SK-N-SH (cell line): Measurements from ENCODE around the gene FANCI. TPM values are rescaled to one million over a fixed set of nuclear protein-coding genes. Genes with fewer than 3 reads are reported as not detected.

ENCODE experiments used
- CTCF ChIA-PET: fragments of 300-600, 350-600 bp; formaldehyde crosslinking; extraction: SDS; loops from one replicate; lab custom pipeline; 2021; lab: Yijun Ruan, JAX
- POLR2A ChIA-PET: fragments of 350-600 bp; sonication (Branson Sonifier 250); formaldehyde crosslinking; extraction: SDS; loops from one replicate; lab custom pipeline; 2020; ENCODE audit warnings: antibody characterized with exemption, inconsistent platforms; lab: Yijun Ruan, JAX
- DNase-seq: peaks from one replicate; pipeline ENCODE4 v3.0.0; 2012
- H2AFZ ChIP-seq: fragments of 200-600 bp; sonication (generic); 2 replicates; pipeline ENCODE4 v1.8.1; 2016; ENCODE audit warnings: antibody characterized with exemption, mild to moderate bottlenecking, low read depth
- H3F3A ChIP-seq: fragments of 200-600 bp; sonication (generic); replicated peaks from 2 replicates; pipeline ENCODE3; 2016; ENCODE audit warnings: antibody characterized with exemption, mild to moderate bottlenecking; ENCODE audit not compliant: insufficient read depth
- H3K27ac ChIP-seq, 2 experiments: fragments of 200-500 bp in 1 of 2; fragments of 200-600 bp in 1 of 2; sonication (Bioruptor generic) in 1 of 2; sonication (generic), shearing (Covaris generic) in 1 of 2; 2 replicates each; pipeline versions ENCODE4 v1.5.1 to v1.6.1; 2014 to 2016; ENCODE audit warnings: low read depth in 2 of 2, inconsistent platforms in 1 of 2, low read length in 1 of 2, mild to moderate bottlenecking in 1 of 2, mixed read lengths in 1 of 2
- H3K27me3 ChIP-seq: fragments of 200-600 bp; sonication (generic), shearing (Covaris generic); 2 replicates; pipeline ENCODE4 v1.6.1; 2016; ENCODE audit warnings: mixed run types; ENCODE audit not compliant: insufficient read depth
- H3K36me3 ChIP-seq, 2 experiments: fragments of 200-500 bp in 1 of 2; fragments of 200-600 bp in 1 of 2; sonication (Bioruptor generic) in 1 of 2; sonication (generic) in 1 of 2; replicated peaks in 1 of 2; 2 replicates each; pipeline versions ENCODE3 to v1.5.1; 2014 to 2016; ENCODE audit warnings: low read length in 1 of 2, mild to moderate bottlenecking in 1 of 2; ENCODE audit not compliant: insufficient read depth in 2 of 2, control insufficient read depth in 1 of 2
- H3K4me1 ChIP-seq, 2 experiments: fragments of 200-500 bp in 1 of 2; fragments of 200-600 bp in 1 of 2; sonication (Bioruptor generic) in 1 of 2; sonication (generic), shearing (Covaris generic) in 1 of 2; 2 replicates each; pipeline versions ENCODE4 v1.5.1 to v1.6.1; 2014 to 2016; ENCODE audit warnings: low read depth in 1 of 2, low read length in 1 of 2, mixed run types in 1 of 2; ENCODE audit not compliant: insufficient read depth in 2 of 2, control insufficient read depth in 1 of 2
- H3K4me2 ChIP-seq: fragments of 200-600 bp; sonication (generic), shearing (Covaris generic); 2 replicates; pipeline ENCODE4 v1.6.1; 2017; ENCODE audit warnings: mixed run types
- H3K4me3 ChIP-seq, 2 experiments: fragments of 200-500 bp in 1 of 2; fragments of 200-600 bp in 1 of 2; sonication (Bioruptor generic) in 1 of 2; sonication (generic), shearing (Covaris generic) in 1 of 2; 2 replicates each; pipeline versions ENCODE4 v1.5.1 to v1.8.1; 2014 to 2016; ENCODE audit warnings: low read depth in 2 of 2, inconsistent platforms in 1 of 2, low read length in 1 of 2, mild to moderate bottlenecking in 1 of 2, mixed read lengths in 1 of 2, moderate library complexity in 1 of 2
- H3K79me2 ChIP-seq: fragments of 200-600 bp; sonication (generic); 2 replicates; pipeline ENCODE4 v1.8.1; 2017; ENCODE audit warnings: mild to moderate bottlenecking; ENCODE audit not compliant: insufficient read depth
- H3K9ac ChIP-seq: fragments of 200-600 bp; sonication (generic); 2 replicates; pipeline ENCODE4 v1.6.1; 2017; ENCODE audit warnings: mixed run types
- H3K9me2 ChIP-seq: fragments of 200-600 bp; sonication (generic); 2 replicates; pipeline ENCODE4 v1.6.1; 2017; ENCODE audit warnings: mixed run types
- H3K9me3 ChIP-seq: fragments of 200-600 bp; sonication (generic); 2 replicates; pipeline ENCODE4 v1.6.1; 2017; ENCODE audit warnings: mixed run types, mild to moderate bottlenecking, moderate library complexity
- H4K20me1 ChIP-seq: fragments of 200-600 bp; sonication (generic); 2 replicates; pipeline ENCODE4 v1.6.1; 2017; ENCODE audit warnings: mild to moderate bottlenecking, mixed run types; ENCODE audit not compliant: insufficient read depth
- CTCF ChIP-seq: fragments of 200-600 bp; sonication (generic); IDR thresholded peaks from 2 replicates; pipeline ENCODE4 v1.6.1; 2017; ENCODE audit warnings: antibody characterized with exemption, mild to moderate bottlenecking, moderate library complexity
- ELF1 ChIP-seq: IDR thresholded peaks from 2 replicates; pipeline ENCODE4 v1.4.0; 2012
- FOSL2 ChIP-seq: IDR thresholded peaks from 2 replicates; pipeline ENCODE4 v1.4.0; 2012; ENCODE audit warnings: low read depth, mild to moderate bottlenecking, moderate library complexity, borderline replicate concordance
- JUND ChIP-seq: IDR thresholded peaks from 2 replicates; pipeline ENCODE4 v1.4.0; 2012
- MAX ChIP-seq: IDR thresholded peaks from 2 replicates; pipeline ENCODE4 v1.4.0; 2012; ENCODE audit warnings: low read depth
- MEF2A ChIP-seq: IDR thresholded peaks from 2 replicates; pipeline ENCODE4 v1.4.0; 2012; ENCODE audit warnings: low read depth, borderline replicate concordance
- NRF1 ChIP-seq: IDR thresholded peaks from 2 replicates; pipeline ENCODE4 v1.6.1; 2012; ENCODE audit warnings: low read depth, mild to moderate bottlenecking, low read length
- PBX3 ChIP-seq: IDR thresholded peaks from 2 replicates; pipeline ENCODE4; 2012
- REST ChIP-seq: IDR thresholded peaks from 2 replicates; pipeline ENCODE4 v1.6.1; 2012; ENCODE audit warnings: mild to moderate bottlenecking, low read depth, low read length, moderate library complexity
- RFX5 ChIP-seq: IDR thresholded peaks from 2 replicates; pipeline ENCODE4 v1.6.1; 2012; ENCODE audit warnings: mild to moderate bottlenecking, improper control_type of control experiment, low read length
- SMC3 ChIP-seq: IDR thresholded peaks from 2 replicates; pipeline ENCODE4 v1.6.1; 2012; ENCODE audit warnings: low read depth, low read length, improper control_type of control experiment
- TAF1 ChIP-seq: IDR thresholded peaks from 2 replicates; pipeline ENCODE4 v1.6.1; 2012; ENCODE audit warnings: low read depth, mild to moderate bottlenecking, low read length, moderate library complexity, borderline replicate concordance
- TCF12 ChIP-seq: IDR thresholded peaks from 2 replicates; pipeline ENCODE4 v1.4.0; 2012
- TEAD4 ChIP-seq: IDR thresholded peaks from 2 replicates; pipeline ENCODE4 v1.4.0; 2012; ENCODE audit warnings: mild to moderate bottlenecking, borderline replicate concordance; ENCODE audit not compliant: insufficient read depth
- USF2 ChIP-seq: fragments of 150-350 bp; IDR thresholded peaks from 2 replicates; pipeline ENCODE4 v1.6.1; 2017; ENCODE audit warnings: antibody characterized with exemption, low read length, low read depth, borderline replicate concordance
- YY1 ChIP-seq: IDR thresholded peaks from 2 replicates; pipeline ENCODE4 v1.4.0; 2012; ENCODE audit warnings: low read depth, mild to moderate bottlenecking
- ZBTB33 ChIP-seq: IDR thresholded peaks from 2 replicates; pipeline ENCODE4 v1.4.0; 2012; ENCODE audit warnings: low read depth, borderline replicate concordance
- WGBS: methylation state at CpG from one replicate; pipeline ENCODE4 v1.1.6; 2017; ENCODE audit warnings: low lambda C conversion rate; 5-methylcytosine and 5-hydroxymethylcytosine counted together
- polyA plus RNA-seq, 3 experiments: library from polyadenylated mRNA; depleted of rRNA; stranded (reverse); fragments of >200 nt; gene quantifications; 2 replicates each; pipeline ENCODE4 v1.2.3, GENCODE V29; 2012

The FANCI gene
- polyA plus RNA-seq, 1 of the 3 experiments (the other 2 are of a cell fraction) = 13.2 TPM

- Histone ChIP-seq H3K4me3 (no peak overlapping the region), H3K36me3 (peaks cover 1 to 50% of the 10 kb centered on the region in 2 experiments), H3K9me3 (no peaks in the 10 kb centered on the region), H3K9ac (no peak overlapping the region), H3F3A (peaks cover 9% of the 10 kb centered on the region), H3K4me2 (no peak overlapping the region), H3K9me2 (no peaks in the 10 kb centered on the region), H2AFZ (no peak overlapping the region), H3K27me3 (no peaks in the 10 kb centered on the region), H3K4me1 (peaks cover 4 to 9% of the 10 kb centered on the region in 2 experiments; a peak in 1 of 4 replicates), H3K27ac (peak overlapping the region in 1 of 2 experiments; percentile 14; a peak in 1 of 4 replicates), H4K20me1 (no peaks in the 10 kb centered on the region), H3K79me2 (no peaks in the 10 kb centered on the region)
- TF ChIP-seq TEAD4 (no peak), SMC3 (no peak), USF2 (no peak), TCF12 (no peak), ZBTB33 (no peak), TAF1 (no peak), FOSL2 (no peak), NRF1 (no peak), REST (no peak), CTCF (no peak), ELF1 (no peak), JUND (no peak), MEF2A (no peak), RFX5 (no peak), PBX3 (no peak), MAX (no peak), YY1 (no peak)
- CTCF ChIA-PET = interaction anchor here (2.0 to 5.6 kb wide), 4 partner anchors 11 to 291 kb away, joined by 5 to 49 read pairs (median 19); no protein-coding TSS in a partner anchor
- POLR2A ChIA-PET = no interaction called here
- no peak for DNase-seq
- 85% methylated on average over 5 of the region's 6 CpGs for whole genome bisulfite sequencing
Observed at GRCh38 chr15:89196241-89196640, 47.5 kb upstream of the FANCI start.
